Uterus (tissue), 4 donors: ENCODE measurements around the gene IRAK3. TPM values are rescaled to one million over a fixed set of nuclear protein-coding genes. Genes with fewer than 3 reads are reported as not detected.

ENCODE experiments used
- DNase-seq, 2 donors: peaks; one replicate each; pipeline ENCODE4 v3.0.0-alpha.2; 2019 to 2020
- H3K27ac ChIP-seq, 2 donors: fragments of 200-600 bp; sonication (generic); 1 replicate in 1 of 2; 2 replicates in 1 of 2; pipeline ENCODE4 v1.5.1; 2016 to 2018
- H3K27me3 ChIP-seq, 2 donors: fragments of 200-600 bp; sonication (generic); one replicate each; pipeline ENCODE4 v1.5.1; 2018 to 2019; ENCODE audit warnings: control low read depth in 1 of 2
- H3K36me3 ChIP-seq, 2 donors: fragments of 200-600 bp; sonication (generic); one replicate each; pipeline ENCODE4 v1.5.1; 2019; ENCODE audit warnings: control low read depth in 1 of 2
- H3K4me1 ChIP-seq, 2 donors: fragments of 200-600 bp; sonication (generic); one replicate each; pipeline ENCODE4 v1.5.1; 2018 to 2019; ENCODE audit warnings: control low read depth in 1 of 2
- H3K4me3 ChIP-seq, 2 donors: fragments of 200-600 bp; sonication (generic); 1 replicate in 1 of 2; 2 replicates in 1 of 2; pipeline ENCODE4 v1.5.1; 2018 to 2019; ENCODE audit warnings: mild to moderate bottlenecking in 1 of 2
- H3K9me3 ChIP-seq, 2 donors: fragments of 200-600 bp; sonication (generic); one replicate each; pipeline ENCODE4 v1.5.1; 2019; ENCODE audit warnings: control low read depth in 1 of 2
- POLR2A ChIP-seq, 2 donors: fragments of 450-650 bp; IDR thresholded peaks; one replicate each; pipeline ENCODE4 v1.6.1; 2016; ENCODE audit warnings: antibody characterized with exemption in 2 of 2, mild to moderate bottlenecking in 1 of 2, moderate library complexity in 1 of 2
- intact Hi-C: fragments of 100-400 bp; cut with DNase I; formaldehyde crosslinking; loops from one replicate; pipeline ENCODE4 v1.15.1; 2023; ENCODE audit warnings: low total_unique reads
- total RNA-seq, 4 donors: library from RNA; depleted of rRNA in 3 of 4; stranded (reverse); fragments of >200 nt in 3 of 4; gene quantifications; one replicate each; pipeline versions ENCODE4 v1.1.0 to v1.2.4, GENCODE V29; 2014 to 2023
- TF ChIP-seq, protein P1 (sequence below), 4 experiments: fragments of 200-600 bp in 2 of 4; fragments of 450-650 bp in 2 of 4; sonication (generic) in 2 of 4; IDR thresholded peaks; one replicate each; pipeline ENCODE4 v1.5.1; 2016 to 2019; ENCODE audit warnings: antibody characterized with exemption in 4 of 4, mild to moderate bottlenecking in 2 of 4, moderate library complexity in 1 of 4
- donor health status: DM: yes; HTN: yes; CAD: no.

The IRAK3 gene
- total RNA-seq, 4 donors from 2014 or later, result 18.7 to 39.7 (median 24.2) TPM

DNA sequence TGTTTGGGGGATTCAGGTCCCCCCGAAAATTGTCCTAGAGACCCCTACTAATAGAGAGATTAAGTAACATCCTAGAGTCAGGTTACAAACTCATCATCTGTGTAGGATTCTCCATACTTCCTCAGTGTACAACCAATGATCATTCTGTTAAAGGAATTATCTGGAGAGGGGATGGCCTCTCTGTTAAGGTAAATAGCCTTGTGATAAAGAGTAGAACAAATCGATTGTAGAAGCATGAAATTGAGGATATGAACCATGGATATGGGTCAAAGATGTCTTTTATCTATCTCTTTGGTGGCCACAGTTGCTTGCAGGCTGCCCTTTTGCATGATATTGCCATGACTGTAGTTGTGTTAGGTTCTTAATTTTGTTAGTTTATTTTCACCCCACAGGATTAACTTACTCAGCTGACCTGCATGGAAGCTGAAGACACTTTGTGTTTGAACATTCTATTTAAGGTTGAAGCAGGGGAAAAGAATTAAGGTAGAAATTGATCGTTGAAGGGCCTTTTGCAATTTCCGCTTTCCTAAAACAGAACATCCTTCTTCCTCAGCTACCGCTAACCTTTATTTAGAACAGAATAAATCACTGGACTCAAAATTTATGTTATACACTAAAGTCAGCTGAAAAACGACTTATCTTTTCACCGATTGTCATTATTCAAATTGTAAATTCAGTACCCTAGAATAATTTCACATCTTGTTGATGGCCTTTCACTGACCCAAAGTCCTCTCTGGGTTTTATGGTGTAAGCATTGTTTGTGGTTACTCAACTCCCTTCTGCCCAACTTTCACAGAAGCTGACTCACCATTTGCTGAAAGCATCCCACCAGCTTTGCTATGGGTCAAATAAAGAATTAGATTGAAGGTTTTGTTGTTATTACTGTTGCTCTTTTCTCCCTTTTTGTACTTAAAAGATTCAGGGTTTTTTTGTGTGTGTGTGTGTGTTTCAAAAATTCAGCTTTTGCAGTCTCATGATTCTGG, 52.3 kb downstream of the IRAK3 start:
- Histone ChIP-seq H3K4me3 (no peak overlapping the region), H3K27ac (no peak overlapping the region), H3K9me3 (no peaks in the 10 kb centered on the region), H3K4me1 (no peaks in the 10 kb centered on the region), H3K36me3 (no peaks in the 10 kb centered on the region), H3K27me3 (no peaks in the 10 kb centered on the region)
- DNase-seq, result no peak
- TF ChIP-seq, protein P1, sequence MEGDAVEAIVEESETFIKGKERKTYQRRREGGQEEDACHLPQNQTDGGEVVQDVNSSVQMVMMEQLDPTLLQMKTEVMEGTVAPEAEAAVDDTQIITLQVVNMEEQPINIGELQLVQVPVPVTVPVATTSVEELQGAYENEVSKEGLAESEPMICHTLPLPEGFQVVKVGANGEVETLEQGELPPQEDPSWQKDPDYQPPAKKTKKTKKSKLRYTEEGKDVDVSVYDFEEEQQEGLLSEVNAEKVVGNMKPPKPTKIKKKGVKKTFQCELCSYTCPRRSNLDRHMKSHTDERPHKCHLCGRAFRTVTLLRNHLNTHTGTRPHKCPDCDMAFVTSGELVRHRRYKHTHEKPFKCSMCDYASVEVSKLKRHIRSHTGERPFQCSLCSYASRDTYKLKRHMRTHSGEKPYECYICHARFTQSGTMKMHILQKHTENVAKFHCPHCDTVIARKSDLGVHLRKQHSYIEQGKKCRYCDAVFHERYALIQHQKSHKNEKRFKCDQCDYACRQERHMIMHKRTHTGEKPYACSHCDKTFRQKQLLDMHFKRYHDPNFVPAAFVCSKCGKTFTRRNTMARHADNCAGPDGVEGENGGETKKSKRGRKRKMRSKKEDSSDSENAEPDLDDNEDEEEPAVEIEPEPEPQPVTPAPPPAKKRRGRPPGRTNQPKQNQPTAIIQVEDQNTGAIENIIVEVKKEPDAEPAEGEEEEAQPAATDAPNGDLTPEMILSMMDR (IDR thresholded peaks at IDR 0.05), result no peak
- TF ChIP-seq POLR2A (IDR thresholded peaks at IDR 0.05), result no peak
- intact Hi-C loops, result no loop called here

DNA sequence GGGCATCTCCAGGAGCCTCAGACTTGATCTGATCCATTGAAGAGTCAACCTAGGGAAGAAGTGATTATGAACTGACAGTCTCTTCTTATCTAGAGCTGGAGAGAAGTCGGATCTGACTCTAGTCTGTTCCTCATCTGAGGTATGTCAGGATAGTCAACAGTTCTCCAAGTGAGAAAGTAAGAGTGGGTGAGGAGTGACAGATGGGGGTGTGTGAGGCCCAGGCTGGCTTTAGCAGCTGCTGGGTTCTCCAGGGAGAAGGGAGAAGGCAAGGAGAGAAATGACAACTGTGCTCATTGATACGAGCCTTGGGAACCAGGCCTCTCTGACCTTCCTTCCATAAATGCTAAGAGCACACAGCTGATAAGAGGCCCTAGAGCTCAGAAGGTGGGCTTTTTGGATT, 53.3 kb downstream of the IRAK3 start:
- H3K36me3 ChIP-seq, result no peaks in the 10 kb centered on the region
- TF ChIP-seq POLR2A (IDR thresholded peaks at IDR 0.05), result no peak
- TF ChIP-seq, protein P1 (IDR thresholded peaks at IDR 0.05), result no peak
- no peak overlapping the region for H3K27ac ChIP-seq
- no peak overlapping the region for H3K4me3 ChIP-seq
- intact Hi-C loops, result no loop called here
- H3K9me3 ChIP-seq, result no peaks in the 10 kb centered on the region
- H3K27me3 ChIP-seq, result no peaks in the 10 kb centered on the region
- no peaks in the 10 kb centered on the region for H3K4me1 ChIP-seq
- no peak for DNase-seq

DNA sequence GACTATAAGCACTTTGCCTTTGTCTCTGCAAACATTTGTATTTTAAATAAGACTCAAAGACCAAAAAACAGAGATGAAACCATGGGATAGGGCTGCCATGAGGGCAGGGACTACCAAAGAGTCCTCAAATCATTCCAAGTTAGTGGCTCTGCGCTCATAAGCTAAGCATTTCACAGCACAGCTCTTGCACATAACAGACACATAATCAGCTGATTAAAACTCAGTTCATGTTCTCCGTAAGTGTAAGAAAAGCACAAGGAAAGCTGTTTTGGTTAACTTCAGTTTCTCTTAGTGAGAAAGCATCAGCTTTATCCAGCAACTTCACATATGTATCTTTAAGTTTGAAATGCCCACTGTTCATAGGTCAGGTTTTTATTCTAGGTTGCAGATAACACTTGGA, 54.9 kb downstream of the IRAK3 start:
- TF ChIP-seq, protein P1 (IDR thresholded peaks at IDR 0.05), result no peak
- TF ChIP-seq POLR2A (IDR thresholded peaks at IDR 0.05), result no peak
- H3K4me3 ChIP-seq, result no peak overlapping the region
- intact Hi-C loops, result no loop called here

DNA sequence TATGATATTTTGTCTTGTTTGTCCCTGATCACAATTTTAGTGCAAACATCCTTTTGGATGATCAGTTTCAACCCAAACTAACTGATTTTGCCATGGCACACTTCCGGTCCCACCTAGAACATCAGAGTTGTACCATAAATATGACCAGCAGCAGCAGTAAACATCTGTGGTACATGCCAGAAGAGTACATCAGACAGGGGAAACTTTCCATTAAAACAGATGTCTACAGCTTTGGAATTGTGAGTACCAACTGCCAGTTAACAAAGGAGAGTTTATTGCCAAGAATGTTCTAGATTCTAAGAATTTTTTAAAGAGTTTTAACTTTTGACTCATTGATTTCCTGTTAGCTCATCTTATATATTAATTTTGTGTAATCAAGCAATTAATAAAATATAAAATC, 55.4 kb downstream of the IRAK3 start:
- TF ChIP-seq, protein P1 (IDR thresholded peaks at IDR 0.05), result no peak
- no peak for DNase-seq
- no peaks in the 10 kb centered on the region for H3K4me1 ChIP-seq
- H3K9me3 ChIP-seq, result no peaks in the 10 kb centered on the region
- no peaks in the 10 kb centered on the region for H3K27me3 ChIP-seq
- H3K27ac ChIP-seq, result no peak overlapping the region
- H3K36me3 ChIP-seq, result no peaks in the 10 kb centered on the region
- H3K4me3 ChIP-seq, result no peak overlapping the region
- intact Hi-C loops, result no loop called here

More for the DNA sequence above, 54.9 kb downstream of the IRAK3 start:
- Histone ChIP-seq H3K27ac (no peak overlapping the region), H3K27me3 (no peaks in the 10 kb centered on the region), H3K36me3 (no peaks in the 10 kb centered on the region), H3K4me1 (no peaks in the 10 kb centered on the region), H3K9me3 (no peaks in the 10 kb centered on the region)
- no peak for DNase-seq

DNA sequence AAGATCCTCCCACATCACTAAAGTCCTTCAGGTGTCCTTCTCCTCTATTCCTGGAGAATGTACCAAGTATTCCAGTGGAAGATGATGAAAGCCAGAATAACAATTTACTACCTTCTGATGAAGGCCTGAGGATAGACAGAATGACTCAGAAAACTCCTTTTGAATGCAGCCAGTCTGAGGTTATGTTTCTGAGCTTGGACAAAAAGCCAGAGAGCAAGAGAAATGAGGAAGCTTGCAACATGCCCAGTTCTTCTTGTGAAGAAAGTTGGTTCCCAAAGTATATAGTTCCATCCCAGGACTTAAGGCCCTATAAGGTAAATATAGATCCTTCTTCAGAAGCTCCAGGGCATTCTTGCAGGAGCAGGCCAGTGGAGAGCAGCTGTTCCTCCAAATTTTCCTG, 58.7 kb downstream of the IRAK3 start:
- Histone ChIP-seq H3K4me1 (no peaks in the 10 kb centered on the region), H3K27me3 (no peaks in the 10 kb centered on the region), H3K4me3 (no peak overlapping the region), H3K9me3 (no peaks in the 10 kb centered on the region), H3K36me3 (no peaks in the 10 kb centered on the region), H3K27ac (no peak overlapping the region)
- TF ChIP-seq, protein P1 (IDR thresholded peaks at IDR 0.05), result no peak
- no peak for TF ChIP-seq POLR2A (IDR thresholded peaks at IDR 0.05)
- intact Hi-C loops, result no loop called here
- DNase-seq, result no peak
